ENCODE data around the gene BIK.

The BIK gene

GRCh38 chr22:43163241-43163795 lies 52.8 kb downstream of the BIK start:
- no peak for DNase-seq

GRCh38 chr22:43164636-43165035 lies 54.1 kb downstream of the BIK start:
- no peak for DNase-seq

GRCh38 chr22:43166132-43166930 lies 55.8 kb downstream of the BIK start:
- no peak for DNase-seq

GRCh38 chr22:43167001-43167589 lies 56.5 kb downstream of the BIK start:
- no peak for DNase-seq

- peak; percentile 49 for DNase-seq
Measured at GRCh38 chr22:43168471-43169309, 58.1 kb downstream of the BIK start.

GRCh38 chr22:43169310-43170130 lies 59.0 kb downstream of the BIK start:
- no peak for DNase-seq

GRCh38 chr22:43170131-43170480 lies 59.6 kb downstream of the BIK start:
- DNase-seq, result no peak

GRCh38 chr22:43171019-43171491 lies 60.5 kb downstream of the BIK start:
- DNase-seq, result no peak

- DNase-seq, result no peak
Measured at GRCh38 chr22:43171607-43172006, 61.1 kb downstream of the BIK start.

- no peak for DNase-seq
Measured at GRCh38 chr22:43172191-43172590, 61.6 kb downstream of the BIK start.

GRCh38 chr22:43173566-43173965 lies 63.0 kb downstream of the BIK start:
- DNase-seq, result no peak

- DNase-seq, result no peak
Measured at GRCh38 chr22:43173976-43174720, 63.6 kb downstream of the BIK start.

- DNase-seq, result no peak
Measured at GRCh38 chr22:43174941-43175531, 64.5 kb downstream of the BIK start.

GRCh38 chr22:43176090-43176489 lies 65.5 kb downstream of the BIK start:
- DNase-seq, result no peak

GRCh38 chr22:43177479-43177878 lies 66.9 kb downstream of the BIK start:
- DNase-seq, result no peak
